HG02852 (cell line): Measurements from ENCODE around the gene PARP15.

Source experiments
- ATAC-seq: cut with Tn5 transposase; IDR thresholded peaks from one replicate; pipeline ENCODE4 v1.9.1; 2021; ENCODE audit warnings: mild to moderate bottlenecking, moderate library complexity; ENCODE audit not compliant: unreplicated experiment

Gene PARP15

DNA sequence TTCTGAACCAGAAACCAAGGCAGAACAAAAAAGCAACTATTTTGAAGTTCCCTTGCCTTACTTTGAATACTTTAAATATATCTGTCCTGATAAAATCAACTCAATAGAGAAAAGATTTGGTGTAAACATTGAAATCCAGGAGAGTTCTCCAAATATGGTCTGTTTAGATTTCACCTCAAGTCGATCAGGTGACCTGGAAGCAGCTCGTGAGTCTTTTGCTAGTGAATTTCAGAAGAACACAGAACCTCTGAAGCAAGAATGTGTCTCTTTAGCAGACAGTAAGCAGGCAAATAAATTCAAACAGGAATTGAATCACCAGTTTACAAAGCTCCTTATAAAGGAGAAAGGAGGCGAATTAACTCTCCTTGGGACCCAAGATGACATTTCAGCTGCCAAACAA is 8.7 kb upstream of the PARP15 start:
- ATAC-seq = no peak

DNA sequence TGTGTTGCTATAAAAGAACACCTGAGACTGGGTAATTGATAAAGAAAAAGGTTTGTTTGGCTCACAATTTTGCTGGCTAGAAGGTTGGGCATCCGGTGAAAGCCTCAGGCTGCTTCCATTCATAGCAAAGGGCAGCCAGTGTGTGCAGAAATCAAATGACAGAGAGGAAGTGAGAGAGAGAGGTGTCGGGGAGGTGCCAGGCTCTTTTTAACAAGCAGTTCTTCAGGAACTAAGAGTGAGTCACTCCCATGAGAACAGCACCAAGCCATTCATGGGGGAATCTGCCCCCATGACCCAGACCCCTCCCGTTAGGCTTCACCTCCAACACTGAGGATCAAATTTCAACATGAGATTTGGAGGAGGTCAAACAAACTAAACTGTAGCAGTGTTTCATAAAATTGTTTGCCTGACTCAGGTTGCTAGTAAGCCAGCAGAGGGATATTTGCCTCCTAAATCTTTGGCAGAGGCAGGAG is 4.5 kb upstream of the PARP15 start:
- ATAC-seq = no peak

GRCh38 chr3:122576174-122576940 is 1.1 kb upstream of the PARP15 start:
- peak; percentile 83 for ATAC-seq

DNA sequence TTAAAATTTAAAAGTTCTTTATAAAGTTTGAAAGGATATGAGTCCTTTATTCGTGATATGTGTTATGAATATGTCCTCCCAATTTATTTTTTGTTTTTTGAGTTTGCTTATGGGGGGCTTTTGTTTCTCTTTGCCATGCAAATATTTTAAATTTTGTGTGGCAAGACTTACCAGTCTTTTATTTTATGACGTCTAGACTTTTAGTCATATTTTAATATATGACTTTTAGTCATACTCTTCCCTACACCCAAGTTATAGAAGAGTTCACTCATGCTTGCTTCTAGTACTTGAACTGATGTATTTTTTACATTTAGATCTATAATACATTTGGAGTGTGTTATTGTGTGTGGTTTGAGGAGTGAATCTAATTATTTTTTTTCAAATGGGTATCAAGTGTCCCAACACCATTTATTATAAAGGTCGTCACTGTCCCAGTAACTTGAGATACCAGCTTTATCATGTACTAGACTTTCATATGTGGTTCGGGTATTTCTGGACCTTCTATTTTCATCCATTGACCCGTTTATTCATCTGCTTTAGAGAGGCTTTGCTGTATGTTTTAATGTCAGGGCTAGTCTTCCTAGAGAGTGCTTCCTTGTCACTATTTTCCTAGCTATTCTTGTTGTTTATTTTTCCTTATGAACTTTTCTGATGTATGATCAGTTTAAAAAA is 755 bp downstream of the PARP15 start:
- ATAC-seq = no peak

DNA sequence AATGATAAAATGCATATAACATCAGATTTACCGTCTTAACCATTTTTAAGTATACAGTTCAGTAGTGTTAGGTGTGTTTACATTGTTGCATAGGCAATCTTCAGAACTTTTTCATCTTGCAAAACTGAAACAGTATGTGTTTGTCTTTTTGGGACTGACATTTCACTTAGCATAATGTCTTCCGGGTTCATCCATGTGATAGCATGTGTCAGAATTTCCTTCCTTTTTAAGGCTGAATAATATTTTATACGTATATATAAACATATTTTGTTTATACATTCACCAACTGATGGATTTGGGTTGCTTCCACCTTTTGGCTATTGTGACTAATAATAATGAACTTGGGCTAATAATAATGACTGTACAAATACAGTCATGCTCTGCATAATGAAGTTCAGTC is 3.0 kb downstream of the PARP15 start:
- no peak for ATAC-seq

DNA sequence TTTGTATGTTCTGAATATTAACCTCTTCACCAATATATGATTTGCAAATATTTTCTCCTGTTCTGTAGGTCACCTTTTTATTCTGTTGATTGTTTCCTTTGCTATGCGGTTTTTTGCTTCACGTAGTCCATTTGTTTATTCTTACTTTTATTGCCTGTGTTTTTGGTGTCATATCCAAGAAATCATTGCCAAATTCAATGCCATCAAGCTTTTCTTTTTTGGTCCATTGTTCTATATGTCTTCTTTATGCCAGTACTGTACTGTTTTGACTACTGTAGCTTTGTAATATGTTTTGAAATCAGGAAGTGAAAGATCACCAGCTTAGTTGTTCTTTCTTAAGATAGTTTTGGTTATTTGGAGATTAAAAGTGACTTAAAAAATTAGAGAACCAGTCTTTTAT is 4.2 kb downstream of the PARP15 start:
- ATAC-seq = no peak

- ATAC-seq = no peak
Observed at GRCh38 chr3:122582390-122582789, 4.9 kb downstream of the PARP15 start.

DNA sequence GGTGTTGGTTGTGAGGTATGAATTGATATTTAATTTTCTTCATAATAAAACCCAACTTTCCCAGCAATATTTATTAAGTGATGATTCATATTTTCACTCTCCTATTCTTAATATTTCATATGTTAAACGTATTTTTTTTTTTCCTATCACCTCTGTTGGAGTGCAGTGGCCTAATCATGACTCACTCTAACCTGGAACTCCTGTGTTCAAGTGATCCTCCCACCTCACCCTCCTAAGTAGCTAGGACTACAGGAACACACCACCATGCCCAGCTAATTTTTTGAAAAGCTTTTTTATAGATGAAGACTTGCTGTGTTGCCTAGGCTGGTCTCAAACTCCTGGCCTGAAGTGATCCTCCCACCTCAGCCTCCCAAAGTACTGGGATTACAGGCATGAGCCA is 8.6 kb downstream of the PARP15 start:
- ATAC-seq = no peak

DNA sequence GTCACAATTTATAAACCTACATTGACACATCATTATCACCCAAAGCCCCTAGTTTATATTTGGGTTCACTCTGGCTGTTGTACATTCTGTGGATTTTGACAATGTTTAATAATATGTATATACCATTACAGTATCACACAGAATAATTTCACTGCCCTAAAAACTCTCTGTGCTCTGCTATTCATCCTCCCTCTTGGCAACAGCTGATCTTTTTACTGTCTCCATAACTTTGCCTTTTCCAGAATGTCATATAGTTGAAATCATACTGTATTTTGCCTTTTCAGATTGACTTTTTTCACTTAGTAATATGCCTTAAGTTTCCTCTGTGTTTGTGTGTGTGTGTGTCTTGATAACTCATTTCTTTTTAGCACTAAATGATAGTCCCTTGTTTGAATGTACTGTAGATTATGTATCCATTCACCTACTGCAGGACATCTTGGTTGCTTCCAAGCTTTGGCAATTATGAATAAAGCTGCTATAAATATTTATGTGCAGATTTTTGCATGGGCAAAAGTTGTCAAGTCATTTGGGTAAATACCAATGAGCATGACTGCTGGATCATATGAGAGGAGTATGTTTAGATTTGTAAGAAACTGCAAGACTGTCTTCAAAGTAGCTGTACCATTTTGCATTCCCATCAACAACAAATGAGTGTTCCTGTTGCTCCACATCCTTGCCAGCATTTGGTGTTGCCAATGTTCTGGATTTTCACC is 9.5 kb downstream of the PARP15 start:
- ATAC-seq = no peak

GRCh38 chr3:122587572-122587971 is 10.1 kb downstream of the PARP15 start:
- no peak for ATAC-seq

GRCh38 chr3:122589297-122589696 is 11.8 kb downstream of the PARP15 start:
- peak; percentile 73 for ATAC-seq

DNA sequence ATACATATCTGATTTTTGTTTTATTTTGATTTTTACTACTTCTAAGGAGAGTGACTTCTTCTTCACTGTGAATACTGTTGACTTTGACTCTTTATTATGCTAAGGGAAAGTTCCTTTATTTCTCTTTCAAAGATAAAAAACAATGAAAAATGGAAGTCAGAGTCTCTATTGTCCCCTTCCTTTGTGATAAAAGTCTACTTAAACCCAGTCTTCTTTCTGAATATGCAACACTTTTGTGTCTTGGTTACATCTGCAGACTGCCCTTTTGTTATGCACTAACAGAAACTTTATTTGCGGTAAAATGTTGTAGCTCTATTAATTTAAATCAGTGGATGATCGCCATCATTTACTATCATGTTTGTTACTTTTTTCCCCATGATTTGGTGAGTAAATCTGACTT is 13.2 kb downstream of the PARP15 start:
- ATAC-seq = no peak

- ATAC-seq = no peak
Observed at GRCh38 chr3:122594025-122594424, 16.6 kb downstream of the PARP15 start.

GRCh38 chr3:122598151-122598550 is 20.7 kb downstream of the PARP15 start:
- no peak for ATAC-seq

DNA sequence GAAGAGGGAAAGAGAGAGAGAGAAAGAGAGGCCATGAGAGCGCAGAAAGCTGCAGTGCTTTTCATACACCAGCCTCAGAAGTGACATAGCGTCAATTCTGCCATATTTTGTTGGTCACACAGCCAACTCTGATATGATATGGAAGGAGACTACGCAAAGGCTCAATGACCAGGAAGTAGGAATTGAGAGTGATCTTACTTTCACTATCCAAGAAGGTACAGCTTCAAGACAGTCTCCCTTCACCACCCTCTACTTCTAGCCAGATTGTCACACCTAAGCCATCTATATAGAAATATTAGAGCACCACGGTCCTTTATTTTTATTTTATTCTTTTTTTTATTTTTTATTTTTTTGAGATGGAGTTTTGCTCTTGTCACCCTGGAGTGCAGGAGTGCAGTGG is 21.1 kb downstream of the PARP15 start:
- ATAC-seq = no peak

DNA sequence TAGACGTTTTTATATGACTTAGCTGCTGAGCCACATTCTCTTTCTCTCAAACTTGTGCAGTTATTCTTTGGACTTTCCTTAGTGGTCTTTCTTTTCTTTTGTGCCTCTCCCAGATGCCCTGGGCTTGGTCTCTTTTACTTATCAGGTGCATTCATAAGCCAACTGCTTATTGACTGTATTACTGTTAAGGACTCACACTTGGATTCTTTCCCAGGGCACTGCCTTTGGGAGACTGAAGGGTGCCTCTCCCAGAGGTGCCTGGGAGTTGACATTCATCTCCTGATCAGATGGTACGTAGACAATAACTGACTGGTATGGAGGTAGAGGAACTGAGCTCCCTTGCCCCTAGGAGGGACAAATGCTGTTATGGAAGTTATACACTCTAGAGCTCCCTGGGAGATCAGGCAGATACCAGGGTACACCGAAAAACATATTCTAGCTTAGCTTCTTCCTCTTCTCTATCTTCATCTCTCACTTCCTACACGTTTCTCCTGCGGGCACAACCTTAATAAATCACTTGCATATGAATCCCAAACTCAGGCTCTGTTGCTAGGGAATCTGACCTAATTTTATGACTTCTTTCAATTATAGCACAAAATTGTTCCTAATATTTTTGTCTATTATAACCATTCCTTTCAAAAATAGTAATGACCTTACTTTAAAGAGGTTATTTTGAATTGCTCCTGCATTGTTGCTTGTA is 24.7 kb downstream of the PARP15 start:
- ATAC-seq = no peak

- ATAC-seq = no peak
Observed at GRCh38 chr3:122603056-122603455, 25.6 kb downstream of the PARP15 start.

- no peak for ATAC-seq
Observed at GRCh38 chr3:122606330-122606729, 28.9 kb downstream of the PARP15 start.

DNA sequence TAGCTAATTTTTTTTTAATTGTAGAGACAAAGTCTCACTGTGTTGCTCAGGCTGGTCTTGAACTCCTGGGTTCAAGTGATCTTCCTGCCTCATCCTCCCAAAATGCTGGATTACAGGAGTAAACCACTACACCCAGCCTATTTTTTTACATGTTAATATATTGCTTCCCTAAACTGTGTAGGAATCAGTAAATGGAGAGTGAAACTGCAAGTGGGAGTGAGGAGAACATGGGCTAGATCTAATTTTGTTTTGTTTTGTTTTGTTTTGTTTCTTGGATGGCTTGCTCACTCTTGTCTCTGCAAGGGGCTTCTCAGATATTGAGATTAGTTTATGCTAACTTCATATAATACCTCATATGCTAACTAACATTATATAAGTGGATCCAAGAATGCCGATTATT is 31.5 kb downstream of the PARP15 start:
- ATAC-seq = no peak

DNA sequence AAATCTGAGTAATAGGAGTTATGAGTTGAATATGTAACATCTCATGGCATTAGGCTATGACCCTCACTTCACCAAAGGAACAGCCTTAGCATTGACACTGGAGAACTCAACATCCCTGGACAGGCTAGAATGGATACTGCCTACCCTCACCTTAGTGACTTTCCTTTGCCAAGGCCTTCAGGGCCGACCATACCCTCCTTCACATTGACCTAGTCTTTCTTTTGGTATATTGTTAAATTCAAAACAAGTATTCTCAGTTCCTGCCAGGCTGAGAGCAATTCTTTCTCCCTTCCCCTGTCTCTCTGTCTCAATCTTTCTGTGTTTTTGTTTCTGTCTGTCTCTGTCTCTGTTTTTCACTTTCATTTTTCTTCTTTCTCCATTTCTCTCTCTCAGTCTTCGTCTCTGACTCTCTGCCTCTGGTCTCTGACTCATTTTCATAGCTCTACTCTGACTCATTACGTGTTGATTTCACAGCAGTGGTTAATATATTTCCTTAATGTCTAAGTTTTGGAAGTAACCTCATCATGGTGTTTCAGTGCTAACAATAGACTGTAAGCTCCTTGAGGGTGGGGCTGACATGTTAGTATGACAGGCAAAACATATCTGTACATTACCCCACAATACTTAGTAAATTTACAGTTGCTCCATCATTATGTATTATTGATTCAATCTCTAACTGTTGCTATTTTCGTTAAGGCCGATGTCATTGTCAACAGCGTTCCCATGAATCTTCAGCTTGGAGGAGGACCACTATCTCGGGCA is 32.5 kb downstream of the PARP15 start:
- ATAC-seq = peak; percentile 94

GRCh38 chr3:122612696-122613095 is 35.2 kb downstream of the PARP15 start:
- no peak for ATAC-seq
